Neutrophil (primary cell): ENCODE data around the gene KLHL29.

Source experiments
- H3K27ac ChIP-seq: fragments of 200-600 bp; sonication (generic); 2 replicates; pipeline ENCODE4 v1.5.1; 2016; ENCODE audit warnings: mild to moderate bottlenecking, moderate library complexity
- H3K27me3 ChIP-seq: fragments of 200-600 bp; sonication (generic); 2 replicates; pipeline ENCODE4 v1.6.0; 2016; ENCODE audit warnings: mild to moderate bottlenecking
- H3K36me3 ChIP-seq: fragments of 200-600 bp; sonication (generic); 2 replicates; pipeline ENCODE4 v1.5.1; 2017
- H3K4me1 ChIP-seq, 2 experiments: fragments of 200-600 bp in 1 of 2; sonication (generic) in 1 of 2; 1 replicate in 1 of 2; 2 replicates in 1 of 2; pipeline versions ENCODE4 v1.5.1 to v1.6.1; 2013 to 2016; ENCODE audit warnings: low read depth in 1 of 2, low read length in 1 of 2, mild to moderate bottlenecking in 1 of 2, moderate library complexity in 1 of 2; ENCODE audit not compliant: control insufficient read depth in 1 of 2, insufficient read depth in 1 of 2
- H3K4me3 ChIP-seq, 2 experiments: fragments of 200-600 bp in 1 of 2; sonication (generic) in 1 of 2; 1 replicate in 1 of 2; 2 replicates in 1 of 2; pipeline ENCODE4 v1.5.1; 2013 to 2016; ENCODE audit warnings: low read depth in 1 of 2, low read length in 1 of 2, mild to moderate bottlenecking in 1 of 2, moderate library complexity in 1 of 2
- H3K9me3 ChIP-seq: fragments of 200-600 bp; sonication (generic); 2 replicates; pipeline ENCODE4 v1.5.1; 2016
- TF ChIP-seq, protein P1 (sequence below): fragments of 200-600 bp; sonication (generic); IDR thresholded peaks from 2 replicates; pipeline ENCODE4 v1.5.1; 2016; ENCODE audit warnings: antibody characterized with exemption

The KLHL29 gene

GRCh38 chr2:23492337-23492675 lies 107.3 kb downstream of the KLHL29 start:
- no peak overlapping the region for H3K4me3 ChIP-seq
- H3K36me3 ChIP-seq = no peaks in the 10 kb centered on the region
- TF ChIP-seq, protein P1, sequence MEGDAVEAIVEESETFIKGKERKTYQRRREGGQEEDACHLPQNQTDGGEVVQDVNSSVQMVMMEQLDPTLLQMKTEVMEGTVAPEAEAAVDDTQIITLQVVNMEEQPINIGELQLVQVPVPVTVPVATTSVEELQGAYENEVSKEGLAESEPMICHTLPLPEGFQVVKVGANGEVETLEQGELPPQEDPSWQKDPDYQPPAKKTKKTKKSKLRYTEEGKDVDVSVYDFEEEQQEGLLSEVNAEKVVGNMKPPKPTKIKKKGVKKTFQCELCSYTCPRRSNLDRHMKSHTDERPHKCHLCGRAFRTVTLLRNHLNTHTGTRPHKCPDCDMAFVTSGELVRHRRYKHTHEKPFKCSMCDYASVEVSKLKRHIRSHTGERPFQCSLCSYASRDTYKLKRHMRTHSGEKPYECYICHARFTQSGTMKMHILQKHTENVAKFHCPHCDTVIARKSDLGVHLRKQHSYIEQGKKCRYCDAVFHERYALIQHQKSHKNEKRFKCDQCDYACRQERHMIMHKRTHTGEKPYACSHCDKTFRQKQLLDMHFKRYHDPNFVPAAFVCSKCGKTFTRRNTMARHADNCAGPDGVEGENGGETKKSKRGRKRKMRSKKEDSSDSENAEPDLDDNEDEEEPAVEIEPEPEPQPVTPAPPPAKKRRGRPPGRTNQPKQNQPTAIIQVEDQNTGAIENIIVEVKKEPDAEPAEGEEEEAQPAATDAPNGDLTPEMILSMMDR = no peak
- peaks cover 12 to 13% of the 10 kb centered on the region in 2 experiments for H3K4me1 ChIP-seq
- H3K27ac ChIP-seq = no peak overlapping the region
- H3K9me3 ChIP-seq = no peaks in the 10 kb centered on the region
- H3K27me3 ChIP-seq = peaks cover 96% of the 10 kb centered on the region

- H3K4me1 ChIP-seq = peaks cover 15 to 16% of the 10 kb centered on the region in 2 experiments
- TF ChIP-seq, protein P1 = no peak
- no peaks in the 10 kb centered on the region for H3K36me3 ChIP-seq
- peaks cover 97% of the 10 kb centered on the region for H3K27me3 ChIP-seq
- H3K9me3 ChIP-seq = no peaks in the 10 kb centered on the region
- no peak overlapping the region for H3K27ac ChIP-seq
- no peak overlapping the region for H3K4me3 ChIP-seq
These were observed 107.9 kb downstream of the KLHL29 start for GRCh38 chr2:23492921-23493320.

GRCh38 chr2:23493846-23494245 lies 108.9 kb downstream of the KLHL29 start:
- Histone ChIP-seq H3K36me3 (no peaks in the 10 kb centered on the region), H3K4me1 (peaks cover 15 to 16% of the 10 kb centered on the region in 2 experiments), H3K4me3 (no peak overlapping the region), H3K27me3 (peaks cover 97% of the 10 kb centered on the region), H3K27ac (no peak overlapping the region), H3K9me3 (no peaks in the 10 kb centered on the region)
- TF ChIP-seq, protein P1 = no peak

- Histone ChIP-seq H3K4me3 (no peak overlapping the region), H3K27me3 (peaks cover 97% of the 10 kb centered on the region), H3K36me3 (no peaks in the 10 kb centered on the region), H3K9me3 (no peaks in the 10 kb centered on the region), H3K4me1 (peaks cover 16 to 19% of the 10 kb centered on the region in 2 experiments), H3K27ac (no peak overlapping the region)
- TF ChIP-seq, protein P1 = no peak
These were observed 109.3 kb downstream of the KLHL29 start for GRCh38 chr2:23494286-23494685.

GRCh38 chr2:23495661-23496114 lies 110.7 kb downstream of the KLHL29 start:
- no peak overlapping the region for H3K4me3 ChIP-seq
- H3K4me1 ChIP-seq = peaks cover 16 to 20% of the 10 kb centered on the region in 2 experiments
- TF ChIP-seq, protein P1 = no peak
- no peaks in the 10 kb centered on the region for H3K36me3 ChIP-seq
- H3K27ac ChIP-seq = no peak overlapping the region
- H3K9me3 ChIP-seq = no peaks in the 10 kb centered on the region
- peaks cover 99% of the 10 kb centered on the region for H3K27me3 ChIP-seq

DNA sequence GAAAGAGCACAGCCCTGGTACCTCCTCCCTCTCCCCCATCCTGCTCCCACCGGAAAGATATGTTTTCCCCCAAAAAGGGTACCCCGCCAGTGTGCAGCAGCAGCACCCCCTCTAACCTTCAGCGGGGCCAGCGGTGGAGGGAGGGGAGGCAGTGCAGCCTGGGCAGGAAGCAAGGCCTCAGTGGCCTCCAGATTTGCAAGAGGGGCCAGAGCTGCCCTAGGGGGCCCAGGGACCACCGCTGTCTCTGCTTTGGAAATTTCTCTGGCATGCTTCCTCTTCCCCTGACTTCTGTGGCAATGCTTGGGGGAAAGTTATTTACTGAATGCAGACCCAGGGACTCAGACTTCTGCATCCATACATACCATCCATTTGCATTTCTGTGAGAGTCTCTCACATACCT lies 111.5 kb downstream of the KLHL29 start:
- no peak overlapping the region for H3K4me3 ChIP-seq
- peaks cover 100% of the 10 kb centered on the region for H3K27me3 ChIP-seq
- no peaks in the 10 kb centered on the region for H3K9me3 ChIP-seq
- peaks cover 16 to 20% of the 10 kb centered on the region in 2 experiments for H3K4me1 ChIP-seq
- TF ChIP-seq, protein P1 = no peak
- H3K36me3 ChIP-seq = no peaks in the 10 kb centered on the region
- H3K27ac ChIP-seq = no peak overlapping the region
